ENCODE results near the gene LIMS2. TPM values are rescaled to one million over a fixed set of nuclear protein-coding genes. Genes with fewer than 3 reads are reported as not detected.

LIMS2 gene
- total and polyA plus RNA-seq, 2 donors (not counting 3 experiments of a cell fraction or from before 2014, with no cell fraction given): 48.3 to 55.6 TPM

DNA sequence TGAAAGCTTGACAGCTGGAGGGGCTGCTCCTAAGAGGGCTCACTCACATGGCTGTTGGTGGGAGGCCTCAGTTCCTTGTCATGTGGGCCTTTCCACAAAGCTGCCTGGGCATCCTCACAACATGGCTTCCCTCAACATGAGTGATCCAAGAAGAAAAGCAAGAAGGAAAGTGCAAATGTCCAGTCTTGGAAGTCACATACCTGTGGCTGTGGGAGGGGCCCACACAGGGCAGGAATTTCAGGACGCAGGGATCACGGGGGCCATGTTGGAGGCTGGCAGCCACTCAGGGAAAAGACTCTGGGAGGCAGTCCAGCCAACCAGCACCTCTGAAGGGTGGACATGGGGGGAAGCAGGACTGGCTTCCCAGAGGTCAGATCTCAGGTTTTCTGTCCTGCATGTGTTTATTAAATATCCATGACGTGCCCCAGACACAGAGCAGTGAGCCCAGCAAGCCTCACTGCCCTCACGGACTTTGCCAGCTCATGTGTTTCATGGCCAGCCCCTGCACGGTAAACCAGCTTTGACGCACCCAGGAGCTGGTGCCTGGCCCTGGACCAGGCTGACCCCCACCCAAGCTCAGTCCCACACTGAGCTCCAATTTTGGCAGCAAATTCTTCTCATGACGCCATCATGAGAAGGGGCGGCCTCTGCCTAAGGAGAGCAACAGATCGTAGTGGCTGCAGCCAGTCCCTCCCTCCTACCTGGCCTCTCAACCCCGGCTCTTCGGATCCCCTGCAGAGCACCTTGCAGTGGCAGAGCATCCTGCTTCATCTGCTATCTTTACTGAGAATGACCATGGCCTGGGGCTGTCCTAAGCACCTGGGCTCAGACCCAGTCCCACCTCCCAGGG, 64.0 kb downstream of the LIMS2 start:
- Histone ChIP-seq H3K4me3 (replicated peaks in 1 of 3; ENCODE audit: insufficient read depth in 1 of 3, low read depth in 1 of 3, low read length in 3 of 3) (no peak overlapping the region), H3K4me1 (ENCODE audit: control insufficient read depth, extremely low read depth, insufficient read depth, low read length) (no peaks in the 10 kb centered on the region), H3K9me3 (replicated peaks; ENCODE audit: control insufficient read depth, insufficient read depth, low read length) (no peaks in the 10 kb centered on the region), H3K27me3 (ENCODE audit: control insufficient read depth in 2 of 2, insufficient read depth in 2 of 2, low read length in 2 of 2) (peaks cover 5 to 9% of the 10 kb centered on the region in 2 experiments), H2AFZ (ENCODE audit: low read depth, low read length) (no peak overlapping the region), H3K9ac (replicated peaks; ENCODE audit: extremely low read depth, insufficient read depth, low read length) (no peak overlapping the region), H3K9me1 (replicated peaks; ENCODE audit: control insufficient read depth, extremely low read depth, insufficient read depth, low read length) (no peaks in the 10 kb centered on the region), H3K79me2 (ENCODE audit: control insufficient read depth, insufficient read depth, low read length) (no peaks in the 10 kb centered on the region), H3K27ac (ENCODE audit: insufficient read depth, low read depth, low read length) (no peak overlapping the region), H4K20me1 (replicated peaks; ENCODE audit: control insufficient read depth, extremely low read depth, insufficient read depth, low read length) (no peaks in the 10 kb centered on the region), H3K36me3 (ENCODE audit: control insufficient read depth in 2 of 2, extremely low read depth in 1 of 2, insufficient read depth in 2 of 2, low read length in 2 of 2) (no peaks in the 10 kb centered on the region), H3K4me2 (ENCODE audit: insufficient read depth, low read length) (no peak overlapping the region)
- ChIA-PET CTCF (interaction anchor here (3.1 kb wide), 1 partner anchor 20 kb away, joined by 23 read pairs; no protein-coding TSS in a partner anchor), POLR2A (no interaction called here)
- dilution Hi-C loops (cut with MboI; ENCODE audit: extremely low pct_ligation_motif_present, low sequenced_read_pairs) (no loop called here), intact Hi-C loops (cut with micrococcal nuclease) (no loop called here)
- no peak for FAIRE-seq
- no peak for DNase-seq (ENCODE audit: low read depth, low spot score)
- no TSS peak for BruUV-seq (replicated peaks)
- TF ChIP-seq GATA2 (IDR thresholded peaks at IDR 0.05; ENCODE audit: insufficient read depth, insufficient read length, low read depth, low read length): no peak
- TF ChIP-seq, protein P1, sequence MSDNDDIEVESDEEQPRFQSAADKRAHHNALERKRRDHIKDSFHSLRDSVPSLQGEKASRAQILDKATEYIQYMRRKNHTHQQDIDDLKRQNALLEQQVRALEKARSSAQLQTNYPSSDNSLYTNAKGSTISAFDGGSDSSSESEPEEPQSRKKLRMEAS (IDR thresholded peaks at IDR 0.05; ENCODE audit: insufficient read depth, insufficient read length): no peak
- no peak for TF ChIP-seq JUN (IDR thresholded peaks at IDR 0.05; ENCODE audit: borderline replicate concordance, insufficient read depth, insufficient read length, low read depth)
- TF ChIP-seq, protein P2, sequence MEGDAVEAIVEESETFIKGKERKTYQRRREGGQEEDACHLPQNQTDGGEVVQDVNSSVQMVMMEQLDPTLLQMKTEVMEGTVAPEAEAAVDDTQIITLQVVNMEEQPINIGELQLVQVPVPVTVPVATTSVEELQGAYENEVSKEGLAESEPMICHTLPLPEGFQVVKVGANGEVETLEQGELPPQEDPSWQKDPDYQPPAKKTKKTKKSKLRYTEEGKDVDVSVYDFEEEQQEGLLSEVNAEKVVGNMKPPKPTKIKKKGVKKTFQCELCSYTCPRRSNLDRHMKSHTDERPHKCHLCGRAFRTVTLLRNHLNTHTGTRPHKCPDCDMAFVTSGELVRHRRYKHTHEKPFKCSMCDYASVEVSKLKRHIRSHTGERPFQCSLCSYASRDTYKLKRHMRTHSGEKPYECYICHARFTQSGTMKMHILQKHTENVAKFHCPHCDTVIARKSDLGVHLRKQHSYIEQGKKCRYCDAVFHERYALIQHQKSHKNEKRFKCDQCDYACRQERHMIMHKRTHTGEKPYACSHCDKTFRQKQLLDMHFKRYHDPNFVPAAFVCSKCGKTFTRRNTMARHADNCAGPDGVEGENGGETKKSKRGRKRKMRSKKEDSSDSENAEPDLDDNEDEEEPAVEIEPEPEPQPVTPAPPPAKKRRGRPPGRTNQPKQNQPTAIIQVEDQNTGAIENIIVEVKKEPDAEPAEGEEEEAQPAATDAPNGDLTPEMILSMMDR (IDR thresholded peaks at IDR 0.05; ENCODE audit: extremely low read depth in 1 of 2, insufficient read depth in 1 of 2, low read depth in 1 of 2, low read length in 2 of 2): no peak
- no peak for TF ChIP-seq MYC (IDR thresholded peaks at IDR 0.05; ENCODE audit: low read depth, low read length)
